Mesothelial cell of epicardium (in vitro differentiated cells): ENCODE measurements around the gene TMED4. TPM values are rescaled to one million over a fixed set of nuclear protein-coding genes. Genes with fewer than 3 reads are reported as not detected.

Experiments
- DNase-seq, 2 experiments: peaks; one replicate each; pipeline ENCODE4 v3.0.0; 2021; ENCODE audit warnings: low spot score in 2 of 2; ENCODE audit not compliant: unreplicated experiment in 2 of 2
- H3K27ac Mint-ChIP-seq: 2 replicates; pipeline ENCODE4 v1.8.0; 2021; ENCODE audit warnings: mixed read lengths
- H3K27me3 Mint-ChIP-seq: 2 replicates; pipeline ENCODE4 v1.8.0; 2021; ENCODE audit warnings: low read depth, mixed read lengths
- H3K36me3 Mint-ChIP-seq: 2 replicates; pipeline ENCODE4 v1.8.0; 2021; ENCODE audit warnings: mixed read lengths
- H3K4me1 Mint-ChIP-seq: 2 replicates; pipeline ENCODE4 v1.8.0; 2021; ENCODE audit warnings: mixed read lengths
- H3K4me3 Mint-ChIP-seq: 2 replicates; pipeline ENCODE4 v1.8.0; 2021; ENCODE audit warnings: mild to moderate bottlenecking, moderate library complexity, mixed read lengths
- H3K9me3 Mint-ChIP-seq: 2 replicates; pipeline ENCODE4 v1.8.0; 2021; ENCODE audit warnings: mixed read lengths
- total RNA-seq: library from RNA; stranded (reverse); gene quantifications from 3 replicates; pipeline ENCODE4 v1.2.1, GENCODE V29; 2021
- TF ChIP-seq, protein P1 (sequence below): fragments of 200-600 bp; sonication (generic); IDR thresholded peaks from one replicate; pipeline ENCODE4 v1.5.0; 2021; ENCODE audit warnings: antibody characterized with exemption; ENCODE audit not compliant: unreplicated experiment

TMED4 gene
- total RNA-seq, 1 donor from 2014 or later: 97.0 TPM

DNA sequence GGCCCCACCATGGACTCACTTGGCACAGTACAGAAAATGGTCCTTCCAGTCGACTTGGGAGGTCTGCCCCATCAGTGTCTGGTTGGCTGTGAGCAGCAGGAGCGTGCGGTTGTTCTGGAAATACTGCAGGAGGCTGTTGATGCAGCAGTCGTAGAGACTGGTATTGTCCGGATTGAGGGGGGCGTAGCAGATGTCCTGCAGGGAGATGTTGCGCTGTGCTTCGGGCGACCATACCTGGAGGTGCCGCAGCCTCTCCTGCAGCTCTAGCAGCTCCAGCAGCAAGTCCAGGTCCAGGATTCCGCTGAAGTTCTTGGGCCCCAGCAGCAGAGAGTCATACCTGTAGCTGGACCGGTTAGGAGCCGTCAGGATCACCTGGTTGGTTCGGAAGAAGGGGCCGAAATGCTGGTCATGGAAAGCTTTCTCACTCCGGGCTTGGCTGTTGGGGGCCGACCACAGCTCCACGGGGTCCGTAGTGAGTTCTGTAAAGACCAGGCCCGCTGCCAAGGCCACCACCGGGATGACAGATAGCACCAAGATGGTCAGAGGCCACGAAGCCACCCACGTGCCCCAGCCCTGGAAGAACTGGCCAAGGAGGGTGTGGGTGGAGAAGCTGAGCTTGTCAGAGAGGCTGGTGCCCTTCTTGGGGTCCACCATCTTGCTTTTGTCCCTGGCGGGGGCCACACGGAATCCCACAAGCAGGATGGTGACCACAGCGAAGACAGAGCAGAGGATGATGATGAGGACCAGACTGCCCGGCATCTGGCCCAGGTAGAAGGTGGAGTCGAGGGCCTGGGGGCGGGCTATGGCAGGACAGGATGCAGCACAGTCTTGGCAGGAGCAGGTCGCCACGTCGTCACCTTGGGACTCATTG lies 43.0 kb downstream of the TMED4 start:
- DNase-seq: no peak
- H3K36me3 Mint-ChIP-seq: no peaks in the 10 kb centered on the region
- H3K27me3 Mint-ChIP-seq: no peaks in the 10 kb centered on the region
- H3K27ac Mint-ChIP-seq: no peak overlapping the region
- peaks cover 7% of the 10 kb centered on the region for H3K4me1 Mint-ChIP-seq
- no peak overlapping the region for H3K4me3 Mint-ChIP-seq
- H3K9me3 Mint-ChIP-seq: no peaks in the 10 kb centered on the region
- TF ChIP-seq, protein P1, sequence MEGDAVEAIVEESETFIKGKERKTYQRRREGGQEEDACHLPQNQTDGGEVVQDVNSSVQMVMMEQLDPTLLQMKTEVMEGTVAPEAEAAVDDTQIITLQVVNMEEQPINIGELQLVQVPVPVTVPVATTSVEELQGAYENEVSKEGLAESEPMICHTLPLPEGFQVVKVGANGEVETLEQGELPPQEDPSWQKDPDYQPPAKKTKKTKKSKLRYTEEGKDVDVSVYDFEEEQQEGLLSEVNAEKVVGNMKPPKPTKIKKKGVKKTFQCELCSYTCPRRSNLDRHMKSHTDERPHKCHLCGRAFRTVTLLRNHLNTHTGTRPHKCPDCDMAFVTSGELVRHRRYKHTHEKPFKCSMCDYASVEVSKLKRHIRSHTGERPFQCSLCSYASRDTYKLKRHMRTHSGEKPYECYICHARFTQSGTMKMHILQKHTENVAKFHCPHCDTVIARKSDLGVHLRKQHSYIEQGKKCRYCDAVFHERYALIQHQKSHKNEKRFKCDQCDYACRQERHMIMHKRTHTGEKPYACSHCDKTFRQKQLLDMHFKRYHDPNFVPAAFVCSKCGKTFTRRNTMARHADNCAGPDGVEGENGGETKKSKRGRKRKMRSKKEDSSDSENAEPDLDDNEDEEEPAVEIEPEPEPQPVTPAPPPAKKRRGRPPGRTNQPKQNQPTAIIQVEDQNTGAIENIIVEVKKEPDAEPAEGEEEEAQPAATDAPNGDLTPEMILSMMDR: no peak

DNA sequence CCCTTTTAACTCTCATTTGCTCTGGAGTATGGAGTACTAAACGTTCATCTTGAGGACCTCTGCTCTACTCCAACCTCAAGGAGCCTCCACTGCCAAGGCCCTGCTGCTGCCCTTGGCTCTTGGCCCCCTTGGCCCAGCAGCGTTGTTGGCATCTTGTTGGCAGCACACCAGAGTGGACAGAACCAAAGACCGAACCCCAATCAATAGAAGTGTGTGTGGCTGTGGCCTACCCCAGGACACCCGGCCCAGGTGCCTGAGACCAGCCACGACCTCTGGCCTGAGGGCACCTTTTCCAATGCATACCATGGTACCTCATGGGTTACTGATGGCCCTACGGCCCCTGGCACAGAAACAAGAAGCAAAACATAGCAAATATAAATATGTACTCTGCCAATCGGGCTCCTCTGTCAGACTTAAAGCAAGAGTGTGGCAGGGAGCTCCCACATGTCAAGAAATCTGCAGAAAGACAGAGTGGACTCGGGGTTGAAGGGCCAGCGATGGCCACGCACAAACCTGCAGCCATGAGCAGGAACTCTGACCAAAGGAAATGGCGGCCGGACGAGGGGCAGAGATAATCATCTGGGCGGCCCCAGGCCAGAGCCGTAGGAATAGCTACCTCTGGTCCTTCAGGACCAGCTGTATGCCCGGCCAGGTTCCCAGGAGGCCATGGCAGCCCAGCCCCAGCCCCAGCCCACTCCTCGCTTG lies 43.8 kb downstream of the TMED4 start:
- TF ChIP-seq, protein P1: no peak
- Mint-ChIP-seq H3K9me3 (no peaks in the 10 kb centered on the region), H3K4me1 (peaks cover 2% of the 10 kb centered on the region), H3K27me3 (no peaks in the 10 kb centered on the region), H3K36me3 (no peaks in the 10 kb centered on the region), H3K4me3 (no peak overlapping the region), H3K27ac (no peak overlapping the region)
- no peak for DNase-seq

DNA sequence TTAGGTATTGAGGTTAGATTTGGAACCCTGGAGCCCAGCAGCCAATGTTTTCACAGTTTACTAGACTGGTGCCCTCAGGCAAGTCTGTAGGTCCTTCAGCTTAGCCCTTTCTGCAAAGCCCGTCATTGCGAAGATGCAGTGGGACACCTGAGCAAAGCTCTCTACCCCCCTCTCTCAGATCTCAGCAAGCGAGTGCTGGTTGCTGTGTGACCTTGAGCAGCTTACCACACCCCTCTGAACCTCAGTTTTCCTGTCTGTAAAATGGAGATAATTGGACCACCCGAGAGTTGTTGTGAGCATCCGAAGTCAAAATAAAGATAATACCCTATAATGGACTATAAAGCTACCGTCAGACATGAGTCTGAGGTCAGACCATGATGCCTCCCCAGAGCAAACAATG lies 44.6 kb downstream of the TMED4 start:
- H3K27ac Mint-ChIP-seq: no peak overlapping the region
- H3K27me3 Mint-ChIP-seq: no peaks in the 10 kb centered on the region
- H3K36me3 Mint-ChIP-seq: no peaks in the 10 kb centered on the region
- DNase-seq: no peak
- H3K4me1 Mint-ChIP-seq: no peaks in the 10 kb centered on the region
- H3K9me3 Mint-ChIP-seq: no peaks in the 10 kb centered on the region
- no peak overlapping the region for H3K4me3 Mint-ChIP-seq
- TF ChIP-seq, protein P1: no peak

DNA sequence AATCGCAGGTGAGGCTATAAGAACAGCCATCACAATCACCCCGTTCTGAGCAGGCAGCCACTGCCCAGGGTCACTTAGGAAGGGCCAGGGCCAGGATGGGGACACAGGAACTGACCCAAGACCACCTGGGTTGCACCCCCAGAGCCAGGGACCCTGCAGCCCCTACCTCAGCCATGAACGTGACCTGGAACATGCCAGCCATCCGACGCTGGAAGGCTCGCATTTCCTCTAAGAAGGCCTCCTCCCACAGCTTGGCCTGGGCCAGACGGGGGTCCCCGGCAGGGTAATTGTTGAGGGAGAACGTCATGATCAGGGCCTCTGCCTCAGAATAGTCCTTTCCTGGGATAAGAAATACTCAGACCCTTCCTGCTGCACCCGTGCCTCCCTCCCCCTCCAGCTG lies 45.9 kb downstream of the TMED4 start:
- H3K27ac Mint-ChIP-seq: no peak overlapping the region
- TF ChIP-seq, protein P1: no peak
- no peaks in the 10 kb centered on the region for H3K4me1 Mint-ChIP-seq
- no peaks in the 10 kb centered on the region for H3K27me3 Mint-ChIP-seq
- DNase-seq: no peak
- H3K36me3 Mint-ChIP-seq: no peaks in the 10 kb centered on the region
- H3K4me3 Mint-ChIP-seq: no peak overlapping the region
- H3K9me3 Mint-ChIP-seq: no peaks in the 10 kb centered on the region

DNA sequence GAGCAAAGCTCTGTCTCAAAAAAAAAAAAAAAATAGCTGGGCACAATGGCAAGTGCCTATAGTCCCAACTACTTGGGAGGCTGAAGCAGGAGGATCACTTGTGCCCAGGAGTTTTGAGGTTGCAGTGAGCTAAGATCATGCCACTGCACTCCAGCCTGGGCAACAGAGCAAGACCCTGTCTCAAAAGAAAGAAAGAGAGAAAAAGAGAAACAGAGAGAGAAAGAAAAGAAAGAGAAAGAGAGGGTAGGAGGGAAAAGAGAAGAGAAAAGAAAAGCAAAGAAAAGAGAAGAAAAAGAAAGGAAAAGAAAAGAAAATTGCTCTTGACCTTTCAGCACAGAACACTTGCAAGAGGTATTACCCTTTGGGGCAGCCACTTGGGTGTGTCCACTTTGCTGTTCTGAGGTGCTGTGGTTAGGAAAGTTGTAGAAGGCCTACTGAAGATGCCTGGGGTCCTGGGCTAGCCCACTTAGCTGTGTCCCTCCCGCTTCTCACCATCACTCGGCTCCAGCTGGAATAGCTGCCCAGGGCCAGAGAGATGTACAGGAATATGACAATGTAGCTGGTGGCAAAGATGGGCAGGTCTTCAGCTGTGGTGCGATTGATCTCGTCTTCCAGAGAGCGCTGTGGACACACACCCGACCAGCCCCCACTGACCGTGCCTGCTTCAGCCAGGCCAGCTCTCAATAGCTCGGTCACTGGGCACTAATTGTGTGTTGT lies 46.5 kb downstream of the TMED4 start:
- Mint-ChIP-seq H3K4me1 (no peaks in the 10 kb centered on the region), H3K27me3 (no peaks in the 10 kb centered on the region), H3K27ac (no peak overlapping the region), H3K4me3 (no peak overlapping the region), H3K36me3 (no peaks in the 10 kb centered on the region), H3K9me3 (no peaks in the 10 kb centered on the region)
- TF ChIP-seq, protein P1: no peak
- DNase-seq: no peak
